GM12892 (cell line): ENCODE results near the gene COL8A2.

Source experiments
- POLR2A ChIP-seq: IDR thresholded peaks from 2 replicates; pipeline ENCODE4 v1.6.1; 2011; ENCODE audit warnings: low read depth, low read length, control low read depth
- POLR2AphosphoS5 ChIP-seq: IDR thresholded peaks from 2 replicates; pipeline ENCODE4 v1.6.1; 2011; ENCODE audit warnings: low read depth, low read length, control low read depth

GRCh38 chr1:36160388-36160948 lies 35.4 kb upstream of the COL8A2 start:
- no peak; the same call in 1 of the 2 replicates for TF ChIP-seq POLR2AphosphoS5
- TF ChIP-seq POLR2A, result no peak
